HepG2 (cell line): Measurements from ENCODE around the gene ARPC1B. TPM values are rescaled to one million over a fixed set of nuclear protein-coding genes. Genes with fewer than 3 reads are reported as not detected.
A peak's percentile ranks its signal among the peaks of the same experiment; 100 is the strongest.

Experiments used
- HOXA9 ChIP-seq: sonication (generic); formaldehyde crosslinking; IDR thresholded peaks from 2 replicates; pipeline ENCODE4 v1.8.1; 2022; ENCODE audit warnings: missing genetic modification reagents, mild to moderate bottlenecking, moderate library complexity, borderline replicate concordance
- PRMT3 ChIP-seq: sonication (generic); formaldehyde crosslinking; IDR thresholded peaks from 2 replicates; pipeline ENCODE4 v1.8.1; 2022; ENCODE audit warnings: low read depth, mild to moderate bottlenecking, moderate library complexity, missing genetic modification reagents, borderline replicate concordance
- THAP11 ChIP-seq: IDR thresholded peaks from 2 replicates; pipeline ENCODE4 v1.6.1; 2016; ENCODE audit warnings: missing biosample characterization, missing genetic modification reagents
- ZNF205 ChIP-seq: IDR thresholded peaks from 2 replicates; pipeline ENCODE4 v1.6.1; 2018; ENCODE audit warnings: missing biosample characterization, missing genetic modification reagents
- polyA plus RNA-seq, 8 experiments: library from polyadenylated mRNA; depleted of rRNA in 3 of 8; stranded (reverse) in 7 of 8; unstranded in 1 of 8; fragments of >200 nt; fragmentation: Illumina TruSeq in 4 of 8; extraction: Trizol in 4 of 8; gene quantifications; 2 replicates each; pipeline versions ENCODE4 v1.2.1 to v1.2.3, GENCODE V29; 2011 to 2016; ENCODE audit warnings: low read depth in 4 of 8, missing spikeins in 1 of 8, mixed read lengths in 1 of 8; ENCODE audit not compliant: insufficient read depth in 1 of 8
- total RNA-seq, 5 experiments: library from RNA; depleted of rRNA; stranded (reverse); fragments of >200 nt; fragmentation: Illumina TruSeq; extraction: Trizol; gene quantifications; 2 replicates each; pipeline ENCODE4 v1.2.3, GENCODE V29; 2016; ENCODE audit warnings: low read depth in 1 of 5
- TF ChIP-seq, protein P1 (sequence below): sonication (generic); formaldehyde crosslinking; IDR thresholded peaks from 2 replicates; pipeline ENCODE4 v1.4.0; 2020; ENCODE audit warnings: mild to moderate bottlenecking, missing genetic modification reagents
- TF ChIP-seq, protein P2 (sequence below): sonication (generic); formaldehyde crosslinking; conservative IDR thresholded peaks from 2 replicates; pipeline ENCODE4 v1.4.0; 2020; ENCODE audit warnings: mild to moderate bottlenecking, missing genetic modification reagents, moderate library complexity
- TF ChIP-seq, protein P3 (sequence below): IDR thresholded peaks from 2 replicates; pipeline ENCODE4 v1.6.1; 2012; ENCODE audit warnings: inconsistent platforms
- TF ChIP-seq, protein P4 (sequence below): IDR thresholded peaks from 2 replicates; pipeline ENCODE4 v1.6.1; 2016; ENCODE audit warnings: low read depth, missing genetic modification reagents, missing compliant biosample characterization

Gene ARPC1B
- total and polyA plus RNA-seq, 2 of the 13 experiments (the other 11 are each of a cell fraction or from before 2014, with no cell fraction given): 72.9 to 89.1 TPM

DNA sequence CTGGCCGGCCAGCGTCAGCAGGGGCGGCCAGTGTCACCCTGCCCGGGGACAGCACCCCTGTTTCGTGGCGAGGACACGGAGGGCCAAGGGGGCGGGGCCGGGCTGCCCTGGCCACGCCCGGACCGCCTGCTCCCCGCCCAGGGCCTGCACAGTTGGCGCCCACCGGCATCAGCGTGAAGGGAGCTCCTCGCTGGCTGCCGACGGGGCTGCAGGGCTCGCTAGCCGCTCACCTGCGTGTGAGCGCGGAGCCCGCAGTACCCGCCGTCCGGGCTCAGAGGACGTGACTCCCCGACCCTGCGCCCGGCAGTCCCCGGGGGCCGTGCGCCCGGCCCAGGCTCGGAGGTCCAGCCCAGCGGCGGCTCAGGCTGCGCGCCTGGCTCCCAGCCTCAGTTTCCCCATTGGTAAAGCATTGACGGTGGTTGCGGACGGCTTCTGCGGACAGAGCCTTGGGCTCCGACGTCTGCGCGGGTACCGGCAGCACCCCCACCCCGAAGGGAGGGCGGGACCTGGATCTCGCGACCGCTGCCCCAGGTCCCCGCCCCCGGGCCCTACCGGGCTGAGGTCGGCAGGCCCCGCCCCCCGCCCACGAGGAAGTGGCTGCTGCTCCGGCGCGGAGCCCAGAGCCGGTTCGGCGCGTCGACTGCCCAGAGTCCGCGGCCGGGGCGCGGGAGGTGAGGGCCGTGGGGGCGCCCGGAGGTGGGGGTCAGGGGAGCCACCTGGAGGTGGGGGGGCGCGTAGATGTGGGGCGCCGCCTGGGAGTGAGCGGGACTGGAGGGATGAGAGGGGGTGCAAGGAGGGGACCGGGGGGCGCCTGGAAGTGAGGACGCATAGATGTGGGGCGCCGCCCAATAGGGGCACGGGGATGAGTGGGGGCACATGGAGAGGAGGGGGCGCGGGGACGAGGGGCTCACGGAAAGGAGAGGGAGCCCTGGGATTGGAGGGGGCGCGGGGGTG is at the start of gene ARPC1B (continued):
- TF ChIP-seq, protein P1, sequence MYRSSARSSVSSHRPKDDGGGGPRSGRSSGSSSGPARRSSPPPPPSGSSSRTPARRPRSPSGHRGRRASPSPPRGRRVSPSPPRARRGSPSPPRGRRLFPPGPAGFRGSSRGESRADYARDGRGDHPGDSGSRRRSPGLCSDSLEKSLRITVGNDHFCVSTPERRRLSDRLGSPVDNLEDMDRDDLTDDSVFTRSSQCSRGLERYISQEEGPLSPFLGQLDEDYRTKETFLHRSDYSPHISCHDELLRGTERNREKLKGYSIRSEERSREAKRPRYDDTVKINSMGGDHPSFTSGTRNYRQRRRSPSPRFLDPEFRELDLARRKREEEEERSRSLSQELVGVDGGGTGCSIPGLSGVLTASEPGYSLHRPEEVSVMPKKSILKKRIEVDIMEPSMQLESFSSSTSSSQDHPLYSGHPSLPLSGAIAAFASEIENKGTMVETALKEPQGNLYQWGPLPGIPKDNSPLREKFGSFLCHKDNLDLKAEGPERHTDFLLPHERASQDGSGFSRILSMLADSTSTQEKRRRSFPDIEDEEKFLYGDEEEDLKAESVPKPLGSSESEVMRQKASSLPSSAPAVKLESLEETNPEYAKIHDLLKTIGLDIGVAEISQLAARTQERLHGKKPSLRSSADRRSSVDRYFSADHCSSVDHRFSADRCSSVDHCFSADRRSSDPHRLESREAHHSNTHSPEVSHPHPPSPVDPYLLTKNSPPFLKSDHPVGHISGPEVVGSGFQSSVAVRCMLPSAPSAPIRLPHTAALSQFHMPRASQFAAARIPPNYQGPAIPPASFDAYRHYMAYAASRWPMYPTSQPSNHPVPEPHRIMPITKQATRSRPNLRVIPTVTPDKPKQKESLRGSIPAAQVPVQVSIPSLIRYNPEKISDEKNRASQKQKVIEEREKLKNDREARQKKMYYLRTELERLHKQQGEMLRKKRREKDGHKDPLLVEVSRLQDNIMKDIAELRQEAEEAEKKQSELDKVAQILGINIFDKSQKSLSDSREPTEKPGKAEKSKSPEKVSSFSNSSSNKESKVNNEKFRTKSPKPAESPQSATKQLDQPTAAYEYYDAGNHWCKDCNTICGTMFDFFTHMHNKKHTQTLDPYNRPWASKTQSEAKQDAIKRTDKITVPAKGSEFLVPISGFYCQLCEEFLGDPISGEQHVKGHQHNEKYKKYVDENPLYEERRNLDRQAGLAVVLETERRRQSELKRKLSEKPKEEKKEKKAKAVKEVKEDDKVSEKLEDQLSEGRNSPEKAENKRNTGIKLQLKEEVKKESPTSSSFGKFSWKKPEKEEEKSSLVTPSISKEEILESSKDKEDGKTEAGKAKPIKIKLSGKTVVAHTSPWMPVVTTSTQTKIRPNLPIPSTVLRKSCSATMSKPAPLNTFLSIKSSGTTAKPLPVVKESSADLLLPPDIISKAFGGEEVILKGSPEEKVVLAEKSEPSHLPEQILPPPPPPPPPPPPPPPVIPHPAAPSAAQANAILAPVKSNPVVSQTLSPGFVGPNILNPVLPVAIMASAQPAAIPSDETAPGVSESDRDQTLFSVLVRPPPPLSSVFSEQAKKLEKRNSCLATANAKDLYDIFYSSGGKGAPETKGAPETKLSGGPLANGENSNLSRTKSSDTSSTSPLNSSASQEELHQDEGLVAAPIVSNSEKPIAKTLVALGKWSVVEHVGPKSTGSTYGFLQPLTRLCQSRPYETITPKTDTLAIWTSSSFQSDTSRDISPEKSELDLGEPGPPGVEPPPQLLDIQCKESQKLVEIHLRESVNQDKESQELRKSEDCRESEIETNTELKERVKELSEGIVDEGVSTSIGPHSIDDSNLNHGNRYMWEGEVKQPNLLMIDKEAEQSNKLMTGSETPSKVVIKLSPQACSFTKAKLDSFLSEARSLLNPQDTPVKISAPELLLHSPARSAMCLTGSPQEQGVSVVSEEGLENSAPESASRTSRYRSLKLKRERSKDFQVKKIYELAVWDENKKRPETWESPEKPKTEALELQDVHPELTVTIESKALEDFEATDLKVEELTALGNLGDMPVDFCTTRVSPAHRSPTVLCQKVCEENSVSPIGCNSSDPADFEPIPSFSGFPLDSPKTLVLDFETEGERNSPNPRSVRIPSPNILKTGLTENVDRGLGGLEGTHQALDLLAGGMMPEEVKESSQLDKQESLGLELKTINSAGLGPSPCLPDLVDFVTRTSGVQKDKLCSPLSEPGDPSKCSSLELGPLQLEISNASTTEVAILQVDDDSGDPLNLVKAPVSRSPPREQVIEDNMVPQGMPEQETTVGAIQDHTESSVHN (CRISPR knock-in tag): no peak
- TF ChIP-seq, protein P2, sequence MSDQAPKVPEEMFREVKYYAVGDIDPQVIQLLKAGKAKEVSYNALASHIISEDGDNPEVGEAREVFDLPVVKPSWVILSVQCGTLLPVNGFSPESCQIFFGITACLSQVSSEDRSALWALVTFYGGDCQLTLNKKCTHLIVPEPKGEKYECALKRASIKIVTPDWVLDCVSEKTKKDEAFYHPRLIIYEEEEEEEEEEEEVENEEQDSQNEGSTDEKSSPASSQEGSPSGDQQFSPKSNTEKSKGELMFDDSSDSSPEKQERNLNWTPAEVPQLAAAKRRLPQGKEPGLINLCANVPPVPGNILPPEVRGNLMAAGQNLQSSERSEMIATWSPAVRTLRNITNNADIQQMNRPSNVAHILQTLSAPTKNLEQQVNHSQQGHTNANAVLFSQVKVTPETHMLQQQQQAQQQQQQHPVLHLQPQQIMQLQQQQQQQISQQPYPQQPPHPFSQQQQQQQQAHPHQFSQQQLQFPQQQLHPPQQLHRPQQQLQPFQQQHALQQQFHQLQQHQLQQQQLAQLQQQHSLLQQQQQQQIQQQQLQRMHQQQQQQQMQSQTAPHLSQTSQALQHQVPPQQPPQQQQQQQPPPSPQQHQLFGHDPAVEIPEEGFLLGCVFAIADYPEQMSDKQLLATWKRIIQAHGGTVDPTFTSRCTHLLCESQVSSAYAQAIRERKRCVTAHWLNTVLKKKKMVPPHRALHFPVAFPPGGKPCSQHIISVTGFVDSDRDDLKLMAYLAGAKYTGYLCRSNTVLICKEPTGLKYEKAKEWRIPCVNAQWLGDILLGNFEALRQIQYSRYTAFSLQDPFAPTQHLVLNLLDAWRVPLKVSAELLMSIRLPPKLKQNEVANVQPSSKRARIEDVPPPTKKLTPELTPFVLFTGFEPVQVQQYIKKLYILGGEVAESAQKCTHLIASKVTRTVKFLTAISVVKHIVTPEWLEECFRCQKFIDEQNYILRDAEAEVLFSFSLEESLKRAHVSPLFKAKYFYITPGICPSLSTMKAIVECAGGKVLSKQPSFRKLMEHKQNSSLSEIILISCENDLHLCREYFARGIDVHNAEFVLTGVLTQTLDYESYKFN (CRISPR knock-in tag): no peak; the same call in 1 of the 2 replicates
- no peak for TF ChIP-seq PRMT3
- TF ChIP-seq, protein P3, sequence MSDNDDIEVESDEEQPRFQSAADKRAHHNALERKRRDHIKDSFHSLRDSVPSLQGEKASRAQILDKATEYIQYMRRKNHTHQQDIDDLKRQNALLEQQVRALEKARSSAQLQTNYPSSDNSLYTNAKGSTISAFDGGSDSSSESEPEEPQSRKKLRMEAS: peak; percentile 71
- TF ChIP-seq, protein P4, sequence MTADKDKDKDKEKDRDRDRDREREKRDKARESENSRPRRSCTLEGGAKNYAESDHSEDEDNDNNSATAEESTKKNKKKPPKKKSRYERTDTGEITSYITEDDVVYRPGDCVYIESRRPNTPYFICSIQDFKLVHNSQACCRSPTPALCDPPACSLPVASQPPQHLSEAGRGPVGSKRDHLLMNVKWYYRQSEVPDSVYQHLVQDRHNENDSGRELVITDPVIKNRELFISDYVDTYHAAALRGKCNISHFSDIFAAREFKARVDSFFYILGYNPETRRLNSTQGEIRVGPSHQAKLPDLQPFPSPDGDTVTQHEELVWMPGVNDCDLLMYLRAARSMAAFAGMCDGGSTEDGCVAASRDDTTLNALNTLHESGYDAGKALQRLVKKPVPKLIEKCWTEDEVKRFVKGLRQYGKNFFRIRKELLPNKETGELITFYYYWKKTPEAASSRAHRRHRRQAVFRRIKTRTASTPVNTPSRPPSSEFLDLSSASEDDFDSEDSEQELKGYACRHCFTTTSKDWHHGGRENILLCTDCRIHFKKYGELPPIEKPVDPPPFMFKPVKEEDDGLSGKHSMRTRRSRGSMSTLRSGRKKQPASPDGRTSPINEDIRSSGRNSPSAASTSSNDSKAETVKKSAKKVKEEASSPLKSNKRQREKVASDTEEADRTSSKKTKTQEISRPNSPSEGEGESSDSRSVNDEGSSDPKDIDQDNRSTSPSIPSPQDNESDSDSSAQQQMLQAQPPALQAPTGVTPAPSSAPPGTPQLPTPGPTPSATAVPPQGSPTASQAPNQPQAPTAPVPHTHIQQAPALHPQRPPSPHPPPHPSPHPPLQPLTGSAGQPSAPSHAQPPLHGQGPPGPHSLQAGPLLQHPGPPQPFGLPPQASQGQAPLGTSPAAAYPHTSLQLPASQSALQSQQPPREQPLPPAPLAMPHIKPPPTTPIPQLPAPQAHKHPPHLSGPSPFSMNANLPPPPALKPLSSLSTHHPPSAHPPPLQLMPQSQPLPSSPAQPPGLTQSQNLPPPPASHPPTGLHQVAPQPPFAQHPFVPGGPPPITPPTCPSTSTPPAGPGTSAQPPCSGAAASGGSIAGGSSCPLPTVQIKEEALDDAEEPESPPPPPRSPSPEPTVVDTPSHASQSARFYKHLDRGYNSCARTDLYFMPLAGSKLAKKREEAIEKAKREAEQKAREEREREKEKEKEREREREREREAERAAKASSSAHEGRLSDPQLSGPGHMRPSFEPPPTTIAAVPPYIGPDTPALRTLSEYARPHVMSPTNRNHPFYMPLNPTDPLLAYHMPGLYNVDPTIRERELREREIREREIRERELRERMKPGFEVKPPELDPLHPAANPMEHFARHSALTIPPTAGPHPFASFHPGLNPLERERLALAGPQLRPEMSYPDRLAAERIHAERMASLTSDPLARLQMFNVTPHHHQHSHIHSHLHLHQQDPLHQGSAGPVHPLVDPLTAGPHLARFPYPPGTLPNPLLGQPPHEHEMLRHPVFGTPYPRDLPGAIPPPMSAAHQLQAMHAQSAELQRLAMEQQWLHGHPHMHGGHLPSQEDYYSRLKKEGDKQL: no peak
- TF ChIP-seq ZNF205 (CRISPR knock-in tag): 0 out of 2 replicates have a peak, but pooled peaks have one; percentile 21
- 0 out of 2 replicates have a peak, but pooled peaks have one; percentile 27 for TF ChIP-seq HOXA9 (CRISPR knock-in tag)
- no peak for TF ChIP-seq THAP11 (CRISPR knock-in tag)
